ENCODE measurements around the gene CEP76. TPM values are rescaled to one million over a fixed set of nuclear protein-coding genes. Genes with fewer than 3 reads are reported as not detected.

Gene CEP76
- total and polyA plus RNA-seq, 2 donors (not counting 3 experiments of a cell fraction or from before 2014, with no cell fraction given), result 5.8 to 8.6 TPM

GRCh38 chr18:12744103-12744502 is 41.6 kb upstream of the CEP76 start:
- Histone ChIP-seq H3K4me2 (ENCODE audit: insufficient read depth, low read length) (no peak overlapping the region), H2AFZ (ENCODE audit: low read depth, low read length) (no peak overlapping the region), H3K79me2 (ENCODE audit: control insufficient read depth, insufficient read depth, low read length) (no peaks in the 10 kb centered on the region), H3K4me1 (ENCODE audit: control insufficient read depth, extremely low read depth, insufficient read depth, low read length) (no peaks in the 10 kb centered on the region), H3K27ac (ENCODE audit: insufficient read depth, low read depth, low read length) (no peak overlapping the region), H3K36me3 (ENCODE audit: control insufficient read depth in 2 of 2, extremely low read depth in 1 of 2, insufficient read depth in 2 of 2, low read length in 2 of 2) (no peaks in the 10 kb centered on the region), H3K9me1 (replicated peaks; ENCODE audit: control insufficient read depth, extremely low read depth, insufficient read depth, low read length) (no peaks in the 10 kb centered on the region), H3K27me3 (ENCODE audit: control insufficient read depth in 2 of 2, insufficient read depth in 2 of 2, low read length in 2 of 2) (peaks cover 0 to 2% of the 10 kb centered on the region in 2 experiments), H3K9ac (replicated peaks; ENCODE audit: extremely low read depth, insufficient read depth, low read length) (no peak overlapping the region), H3K9me3 (replicated peaks; ENCODE audit: control insufficient read depth, insufficient read depth, low read length) (no peaks in the 10 kb centered on the region), H4K20me1 (replicated peaks; ENCODE audit: control insufficient read depth, extremely low read depth, insufficient read depth, low read length) (no peaks in the 10 kb centered on the region), H3K4me3 (replicated peaks in 1 of 3; ENCODE audit: insufficient read depth in 1 of 3, low read depth in 1 of 3, low read length in 3 of 3) (no peak overlapping the region)
- FAIRE-seq, result peak; percentile 89
- POLR2A ChIA-PET, result no interaction called here
- DNase-seq (ENCODE audit: low read depth, low spot score), result peak; percentile 79
- dilution Hi-C loops (cut with MboI; ENCODE audit: extremely low pct_ligation_motif_present, low sequenced_read_pairs), result no loop called here
- CTCF ChIA-PET, result interaction anchor here (0.6 to 4.1 kb wide), 39 partner anchors 9 to 416 kb away, joined by 3 to 101 read pairs (median 5); partner anchors contain the start of genes CEP192 and PTPN2
- no TSS peak for BruUV-seq (replicated peaks)
- intact Hi-C loops (cut with micrococcal nuclease), result loop anchor here (1.0 kb wide), 2 partner anchors 150 to 190 kb away; no protein-coding TSS in a partner anchor
- TF ChIP-seq CTCF (IDR thresholded peaks at IDR 0.05; ENCODE audit: extremely low read depth in 1 of 2, insufficient read depth in 1 of 2, low read depth in 1 of 2, low read length in 2 of 2), result peak; percentile 37 to 40
- TF ChIP-seq EZH2 (IDR thresholded peaks at IDR 0.05; ENCODE audit: borderline replicate concordance, low read depth, low read length, severe bottlenecking), result no peak

GRCh38 chr18:12742453-12742852 is 39.9 kb upstream of the CEP76 start:
- H3K9me3 ChIP-seq (replicated peaks; ENCODE audit: control insufficient read depth, insufficient read depth, low read length), result no peaks in the 10 kb centered on the region
- H4K20me1 ChIP-seq (replicated peaks; ENCODE audit: control insufficient read depth, extremely low read depth, insufficient read depth, low read length), result no peaks in the 10 kb centered on the region
- peak; percentile 7 for DNase-seq (ENCODE audit: low read depth, low spot score)
- BruUV-seq (replicated peaks), result no TSS peak
- no peak overlapping the region for H3K4me3 ChIP-seq (replicated peaks in 1 of 3; ENCODE audit: insufficient read depth in 1 of 3, low read depth in 1 of 3, low read length in 3 of 3)
- no peaks in the 10 kb centered on the region for H3K36me3 ChIP-seq (ENCODE audit: control insufficient read depth in 2 of 2, extremely low read depth in 1 of 2, insufficient read depth in 2 of 2, low read length in 2 of 2)
- H3K9me1 ChIP-seq (replicated peaks; ENCODE audit: control insufficient read depth, extremely low read depth, insufficient read depth, low read length), result no peaks in the 10 kb centered on the region
- H3K9ac ChIP-seq (replicated peaks; ENCODE audit: extremely low read depth, insufficient read depth, low read length), result no peak overlapping the region
- intact Hi-C loops (cut with micrococcal nuclease) (no loop called here), dilution Hi-C loops (cut with MboI; ENCODE audit: extremely low pct_ligation_motif_present, low sequenced_read_pairs) (no loop called here)
- no peaks in the 10 kb centered on the region for H3K27me3 ChIP-seq (ENCODE audit: control insufficient read depth in 2 of 2, insufficient read depth in 2 of 2, low read length in 2 of 2)
- FAIRE-seq, result no peak
- H2AFZ ChIP-seq (ENCODE audit: low read depth, low read length), result no peak overlapping the region
- TF ChIP-seq MYC (IDR thresholded peaks at IDR 0.05; ENCODE audit: low read depth, low read length) (no peak), EZH2 (IDR thresholded peaks at IDR 0.05; ENCODE audit: borderline replicate concordance, low read depth, low read length, severe bottlenecking) (no peak), JUN (IDR thresholded peaks at IDR 0.05; ENCODE audit: borderline replicate concordance, insufficient read depth, insufficient read length, low read depth) (no peak), POLR2A (IDR thresholded peaks at IDR 0.05; ENCODE audit: low read depth, low read length) (no peak), GATA2 (IDR thresholded peaks at IDR 0.05; ENCODE audit: insufficient read depth, insufficient read length, low read depth, low read length) (no peak), MAX (IDR thresholded peaks at IDR 0.05; ENCODE audit: insufficient read depth, insufficient read length) (no peak), CTCF (IDR thresholded peaks at IDR 0.05; ENCODE audit: extremely low read depth in 1 of 2, insufficient read depth in 1 of 2, low read depth in 1 of 2, low read length in 2 of 2) (no peak), POLR2AphosphoS5 (IDR thresholded peaks at IDR 0.05; ENCODE audit: insufficient read depth, low read depth, low read length) (no peak), FOS (IDR thresholded peaks at IDR 0.05; ENCODE audit: borderline replicate concordance, insufficient read depth, low read length) (no peak)
- no peak overlapping the region for H3K4me2 ChIP-seq (ENCODE audit: insufficient read depth, low read length)
- CTCF ChIA-PET, result interaction anchor here (1.0 to 4.1 kb wide), 6 partner anchors 13 to 417 kb away, joined by 3 to 101 read pairs (median 4); no protein-coding TSS in a partner anchor
- no peaks in the 10 kb centered on the region for H3K4me1 ChIP-seq (ENCODE audit: control insufficient read depth, extremely low read depth, insufficient read depth, low read length)
- H3K79me2 ChIP-seq (ENCODE audit: control insufficient read depth, insufficient read depth, low read length), result no peaks in the 10 kb centered on the region
- POLR2A ChIA-PET, result interaction anchor here (0.7 kb wide), 1 partner anchor 265 kb away, joined by 3 read pairs; no protein-coding TSS in a partner anchor
- H3K27ac ChIP-seq (ENCODE audit: insufficient read depth, low read depth, low read length), result no peak overlapping the region

Data from endothelial cell of umbilical vein (primary cell).